ENCODE measurements around the gene BLM. TPM values are rescaled to one million over a fixed set of nuclear protein-coding genes. Genes with fewer than 3 reads are reported as not detected.
"Not testable (repeated sequence)": the region's sequence is repeated elsewhere in the genome, so short reads cannot be mapped to it uniquely, and the experiment has no call there.

The BLM gene
- total RNA-seq (1 to 10 TPM in 1 of 6 donors, under 1 TPM in 4, not detected in 1; 0.12 to 1.1 (median 0.88) TPM), polyA plus RNA-seq (under 1 TPM; 0.54 to 0.65 TPM)

GRCh38 chr15:90716976-90717821 is at the start of gene BLM:
BLM (plus strand) TSS chr15:90717346; CDS start chr15:90747393, 30,047 bp downstream.
- Histone ChIP-seq H3K4me3 (peak within 1 kb of the TSS; percentile 43 to 75 (median 60)), H3K9me3 (no peaks in the 10 kb centered on the region), H3K36me3 (no peaks in the 10 kb centered on the region), H3K27me3 (no peaks in the 10 kb centered on the region), H3K4me1 (peaks cover 4 to 8% (median 8%) of the 10 kb centered on the region in 3 donors), H3K27ac (peak within 1 kb of the TSS; percentile 53 to 87 (median 83))
- intact Hi-C loops (cut with DNase I), result no loop called here
- TF ChIP-seq CTCF (IDR thresholded peaks at IDR 0.05), result peak; percentile 22 to 52 (median 32)
- 0% methylated on average over 65 of the region's 65 CpGs for WGBS, 2 donors
- DNase-seq, result peak; percentile 94 to 97 (median 96)
- FAIRE-seq, result peak; percentile 94
- ATAC-seq, result peak; percentile 100

GRCh38 chr15:90667755-90668345 is 49.3 kb upstream of the BLM start:
- FAIRE-seq; H3K4me3 ChIP-seq; intact Hi-C loops (cut with DNase I); H3K27ac ChIP-seq; H3K36me3 ChIP-seq; DNase-seq; H3K4me1 ChIP-seq; H3K27me3 ChIP-seq; H3K9me3 ChIP-seq; ATAC-seq: not testable (repeated sequence)
- 79 to 86% methylated on average over 7 of the region's 7 CpGs for WGBS, 2 donors

GRCh38 chr15:90670631-90671030 is 46.5 kb upstream of the BLM start:
- ATAC-seq, result not testable (repeated sequence)
- WGBS, 2 donors, result 91 to 97% methylated on average over 8 of the region's 8 CpGs

GRCh38 chr15:90671216-90671615 is 45.9 kb upstream of the BLM start:
- Histone ChIP-seq H3K27ac (no peak overlapping the region), H3K4me1 (no peaks in the 10 kb centered on the region), H3K27me3 (no peaks in the 10 kb centered on the region), H3K4me3 (no peak overlapping the region), H3K9me3 (no peaks in the 10 kb centered on the region), H3K36me3 (no peaks in the 10 kb centered on the region)
- TF ChIP-seq CTCF (IDR thresholded peaks at IDR 0.05), result no peak
- FAIRE-seq, result no peak
- ATAC-seq, result no peak
- intact Hi-C loops (cut with DNase I), result no loop called here
- 75 to 84% methylated on average over 4 of the region's 4 CpGs for WGBS, 2 donors
- DNase-seq, result no peak

More at GRCh38 chr15:90670631-90671030, 46.5 kb upstream of the BLM start:
- intact Hi-C loops (cut with DNase I); DNase-seq; H3K4me1 ChIP-seq; H3K36me3 ChIP-seq; H3K27ac ChIP-seq; H3K9me3 ChIP-seq; H3K4me3 ChIP-seq; H3K27me3 ChIP-seq; FAIRE-seq: not testable (repeated sequence)

GRCh38 chr15:90673357-90673756 is 43.8 kb upstream of the BLM start:
- H3K27me3 ChIP-seq; ATAC-seq; H3K9me3 ChIP-seq; DNase-seq; FAIRE-seq; H3K4me1 ChIP-seq; H3K4me3 ChIP-seq; H3K36me3 ChIP-seq; intact Hi-C loops (cut with DNase I); H3K27ac ChIP-seq: not testable (repeated sequence)
- 92 to 95% methylated on average over 10 of the region's 10 CpGs for WGBS, 2 donors

GRCh38 chr15:90674476-90674875 is 42.7 kb upstream of the BLM start:
- DNase-seq (no peak), FAIRE-seq (no peak), ATAC-seq (no peak)
- intact Hi-C loops (cut with DNase I), result no loop called here
- Histone ChIP-seq H3K4me1 (no peaks in the 10 kb centered on the region), H3K36me3 (no peaks in the 10 kb centered on the region), H3K27ac (no peak overlapping the region), H3K4me3 (no peak overlapping the region), H3K9me3 (no peaks in the 10 kb centered on the region), H3K27me3 (no peaks in the 10 kb centered on the region)
- WGBS, 2 donors, result 71 to 72% methylated on average over 3 of the region's 3 CpGs
- no peak for TF ChIP-seq CTCF (IDR thresholded peaks at IDR 0.05)

Data from pancreas (tissue), 10 donors.